GM18873 (cell line): Measurements from ENCODE around the gene STAT1.

Experiments used
- ATAC-seq: cut with Tn5 transposase; IDR thresholded peaks from one replicate; pipeline ENCODE4 v1.9.1; 2021; ENCODE audit warnings: mild to moderate bottlenecking, moderate library complexity, moderate number of reproducible peaks; ENCODE audit not compliant: unreplicated experiment, low FRiP score

The STAT1 gene

DNA sequence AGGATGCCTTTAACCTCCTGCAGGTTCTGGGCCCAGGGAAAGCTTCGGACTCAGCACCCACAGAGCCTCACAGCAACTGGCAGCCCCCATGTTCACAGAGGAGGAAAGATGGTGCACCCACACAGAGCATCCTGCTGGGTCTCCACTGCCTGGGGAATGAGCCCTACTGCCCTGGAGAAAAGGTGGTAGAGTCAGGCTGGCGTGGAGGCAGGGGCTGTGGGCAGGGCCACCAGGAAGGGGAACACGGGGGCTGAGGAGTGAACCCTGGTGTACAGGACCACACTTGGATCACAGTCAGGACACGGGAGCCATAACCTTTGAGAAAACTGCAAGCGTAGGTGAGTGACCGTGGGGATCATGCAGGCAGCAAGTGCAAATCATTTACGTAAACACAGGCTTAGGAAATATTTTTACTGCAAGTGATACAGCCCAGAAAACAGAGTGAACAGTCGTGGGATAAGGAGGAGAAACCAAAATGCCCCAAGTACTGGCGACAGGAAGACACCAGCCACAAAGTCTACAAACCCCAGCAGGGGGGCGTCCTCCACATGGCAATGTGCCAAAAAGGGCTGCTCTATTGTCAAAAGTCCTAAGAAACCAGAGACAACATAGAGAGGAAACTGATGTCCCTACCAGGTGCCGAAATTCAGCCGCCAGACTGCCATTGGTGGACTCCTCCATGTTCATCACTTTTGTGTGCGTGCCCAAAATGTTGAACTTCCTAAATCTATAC, 27.6 kb downstream of the STAT1 start:
- ATAC-seq: no peak

DNA sequence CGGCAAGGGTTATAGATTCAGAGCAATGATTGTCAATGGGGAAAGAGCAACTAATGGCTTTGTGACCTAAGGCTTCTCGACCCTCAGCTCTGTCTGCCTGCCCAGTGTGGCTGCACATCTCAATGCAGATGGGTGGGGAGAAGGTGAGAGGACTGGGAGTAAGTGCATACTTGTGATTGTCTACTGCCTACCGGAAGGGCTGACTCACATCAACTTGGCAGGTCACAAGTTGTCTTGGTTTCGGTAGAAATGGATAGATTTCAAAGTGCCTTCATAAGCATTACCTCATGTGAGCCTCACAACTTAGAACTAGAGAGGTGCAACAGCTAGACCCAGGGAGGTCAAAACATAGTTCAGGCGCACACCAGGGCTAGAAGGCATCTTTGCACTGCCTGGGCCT, 29.4 kb downstream of the STAT1 start:
- ATAC-seq: no peak

DNA sequence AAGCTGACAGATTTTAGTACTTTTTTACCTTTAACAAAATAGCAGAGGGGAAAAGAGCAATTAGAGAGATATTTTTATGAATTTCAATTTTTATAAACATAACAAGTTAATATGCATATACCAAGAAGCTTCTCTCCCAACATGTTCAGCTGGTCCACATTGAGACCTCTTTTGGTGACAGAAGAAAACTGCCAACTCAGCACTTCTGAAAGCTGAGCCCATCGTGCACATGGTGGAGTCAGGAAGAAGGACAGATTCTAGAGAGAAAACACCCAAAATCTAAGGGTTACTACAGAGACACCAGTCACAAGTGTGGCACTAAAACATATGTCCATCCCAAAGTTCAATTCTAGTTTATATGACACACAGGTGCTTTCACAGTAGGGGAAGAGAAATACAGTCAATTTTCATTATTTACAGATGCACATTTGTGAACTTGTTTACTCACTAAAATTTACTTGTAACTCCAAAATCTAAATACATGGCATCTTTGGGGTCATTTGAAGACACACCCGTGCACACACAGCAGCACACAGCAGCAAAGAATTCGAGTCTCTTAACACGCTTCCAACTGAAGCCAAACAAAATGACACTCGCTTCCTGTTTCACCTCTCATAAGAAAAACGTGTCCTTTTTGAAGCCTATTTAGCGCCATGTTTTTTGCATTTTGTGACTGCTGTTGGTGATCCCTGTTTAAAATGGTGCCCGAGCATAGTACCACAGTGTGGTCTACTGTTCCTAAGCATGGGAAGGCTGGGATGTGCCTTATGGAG, 31.5 kb downstream of the STAT1 start:
- ATAC-seq: no peak

DNA sequence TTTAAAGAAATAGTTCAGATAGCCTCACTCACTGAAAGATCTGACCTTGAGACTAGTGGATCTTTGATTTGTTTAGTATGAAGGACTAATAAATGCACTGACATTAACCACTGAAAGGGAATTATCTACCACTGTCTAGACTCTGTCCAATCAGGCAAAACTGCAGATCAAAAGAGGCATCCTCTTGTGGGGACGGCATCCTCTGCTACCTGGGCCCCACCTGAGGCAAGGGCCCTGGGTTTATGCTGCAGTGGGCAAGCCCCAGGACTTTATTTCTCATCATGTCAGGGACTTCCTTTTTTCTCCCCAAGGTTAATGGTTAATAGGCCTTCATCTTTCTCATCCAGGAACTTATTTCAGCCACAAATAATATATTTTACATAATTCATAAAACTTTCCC, 32.2 kb downstream of the STAT1 start:
- no peak for ATAC-seq

DNA sequence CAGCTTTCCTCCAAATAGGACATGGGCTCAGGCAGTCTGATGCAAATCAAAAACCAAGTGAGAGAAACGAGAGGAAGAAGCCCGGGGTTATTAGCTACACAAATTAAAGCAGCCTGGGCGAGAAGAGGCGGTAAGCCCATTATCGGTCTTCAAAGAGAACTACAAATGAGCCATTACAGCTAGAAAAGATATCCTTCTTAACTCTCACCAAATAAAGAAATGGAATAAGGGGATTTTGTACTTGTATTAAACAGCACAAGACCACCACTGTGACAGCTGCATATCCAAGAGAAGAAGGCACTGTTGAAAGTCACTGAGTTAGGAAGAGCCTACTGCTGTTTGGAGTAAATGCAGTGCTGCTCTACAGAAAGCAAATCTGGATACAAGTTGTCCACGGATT, 32.6 kb downstream of the STAT1 start:
- ATAC-seq: no peak

DNA sequence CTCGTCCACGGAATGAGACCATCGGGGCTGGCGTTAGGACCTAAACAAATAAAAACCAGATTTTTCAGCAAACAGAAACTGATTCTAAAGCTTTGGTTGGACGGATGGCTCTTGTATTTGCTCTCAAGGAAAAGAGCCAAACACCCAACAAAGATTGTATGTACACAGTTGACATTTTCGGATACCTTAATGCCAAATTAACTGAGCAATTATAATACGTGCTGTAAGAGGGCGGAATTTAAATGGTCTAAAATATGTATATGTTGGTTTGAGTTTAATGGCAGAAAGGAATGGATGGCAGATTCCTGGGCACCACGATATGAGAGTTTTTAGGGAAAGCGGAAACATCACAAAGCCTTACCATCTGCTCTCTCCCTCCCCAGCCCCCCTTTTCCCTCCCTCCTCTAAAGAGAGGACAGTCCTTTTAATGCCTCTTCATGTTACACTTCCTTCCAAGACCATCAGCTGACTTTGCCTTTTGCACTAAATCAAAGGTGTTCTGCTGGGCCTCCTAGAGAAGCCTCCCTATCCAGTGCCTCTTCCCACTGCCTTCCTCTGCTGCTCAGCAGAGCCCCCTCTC, 33.3 kb downstream of the STAT1 start:
- no peak for ATAC-seq

DNA sequence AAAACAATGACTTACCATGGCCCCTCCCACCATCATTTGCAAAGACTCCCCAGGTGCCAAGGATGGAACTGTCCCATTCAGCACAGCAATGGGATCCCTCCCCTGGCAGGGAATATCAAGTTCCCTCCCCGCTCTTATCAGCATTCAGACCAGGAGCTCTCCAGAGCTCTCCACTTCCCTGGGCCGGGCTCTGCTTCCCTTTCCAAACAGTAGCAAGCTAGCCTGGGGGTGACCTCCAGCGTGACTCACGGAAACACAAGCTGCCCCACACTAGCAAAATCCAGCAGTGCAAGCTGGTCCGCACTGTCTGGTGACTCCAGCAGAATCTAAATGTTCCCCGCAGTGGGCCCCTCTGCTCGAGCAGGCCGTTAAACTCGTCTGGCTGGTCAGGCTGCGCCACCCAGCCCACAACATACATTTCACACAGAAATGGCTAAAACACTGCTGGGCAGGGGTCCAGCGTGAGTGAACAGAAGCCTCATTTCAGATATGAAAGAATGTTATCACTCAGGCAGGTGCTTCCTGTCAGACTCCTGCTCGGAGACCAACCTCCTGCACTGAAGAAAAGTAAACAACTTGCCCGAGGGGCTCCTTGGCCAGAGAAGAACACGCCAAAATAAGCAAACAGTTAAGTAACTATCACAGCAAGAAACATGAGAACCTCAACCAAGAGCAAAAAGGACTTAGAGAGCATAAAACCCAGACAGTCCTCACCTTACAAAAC, 33.9 kb downstream of the STAT1 start:
- no peak for ATAC-seq

DNA sequence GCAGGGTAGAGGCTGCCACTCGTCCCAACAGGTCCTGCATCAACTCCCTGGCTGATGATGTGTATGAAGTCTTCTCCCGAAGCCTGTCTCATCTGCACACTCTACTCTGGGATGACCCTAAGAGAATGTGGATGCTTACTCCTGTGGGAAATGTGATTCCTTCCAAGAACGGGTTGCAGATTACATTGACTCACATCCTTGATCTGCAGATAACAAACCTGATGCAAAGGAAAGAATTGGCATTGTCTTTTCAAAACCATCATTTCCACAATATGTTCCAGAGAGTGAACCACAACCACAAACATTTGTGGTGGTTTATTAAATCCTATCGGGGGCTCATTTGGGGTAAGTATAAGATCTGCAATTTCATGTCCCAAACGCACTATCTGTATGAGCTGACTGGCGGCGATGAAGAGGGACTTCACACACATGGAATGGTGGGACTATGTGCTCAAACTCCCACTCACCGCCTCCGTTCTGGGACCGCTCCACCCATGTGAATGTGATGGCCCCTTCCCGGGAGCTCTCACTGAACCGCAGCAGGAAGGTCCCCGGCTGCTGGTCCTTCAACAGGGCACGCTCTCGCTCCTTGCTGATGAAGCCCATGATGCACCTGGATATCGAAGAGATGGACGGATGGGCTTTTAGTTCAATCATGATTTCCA, 35.5 kb downstream of the STAT1 start:
- no peak for ATAC-seq

DNA sequence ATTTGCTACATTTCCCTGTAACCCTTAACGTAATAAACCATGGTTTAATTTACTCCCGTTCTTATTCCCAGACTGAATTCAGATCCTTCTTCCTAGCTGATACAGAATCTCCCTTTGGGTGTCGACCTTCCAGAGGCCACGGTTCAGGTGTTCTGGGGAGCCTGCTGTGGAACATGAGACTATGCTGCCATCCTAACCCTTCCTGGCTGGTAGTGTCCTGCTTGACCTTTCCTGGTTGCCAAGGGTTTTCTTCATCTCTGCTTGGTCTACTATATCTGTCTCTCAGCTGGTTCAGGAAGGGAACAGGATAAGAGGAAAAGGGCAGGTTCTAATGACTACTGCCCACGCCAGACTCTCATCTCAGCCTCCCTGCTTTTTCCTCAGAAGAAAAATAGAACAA, 36.5 kb downstream of the STAT1 start:
- no peak for ATAC-seq

DNA sequence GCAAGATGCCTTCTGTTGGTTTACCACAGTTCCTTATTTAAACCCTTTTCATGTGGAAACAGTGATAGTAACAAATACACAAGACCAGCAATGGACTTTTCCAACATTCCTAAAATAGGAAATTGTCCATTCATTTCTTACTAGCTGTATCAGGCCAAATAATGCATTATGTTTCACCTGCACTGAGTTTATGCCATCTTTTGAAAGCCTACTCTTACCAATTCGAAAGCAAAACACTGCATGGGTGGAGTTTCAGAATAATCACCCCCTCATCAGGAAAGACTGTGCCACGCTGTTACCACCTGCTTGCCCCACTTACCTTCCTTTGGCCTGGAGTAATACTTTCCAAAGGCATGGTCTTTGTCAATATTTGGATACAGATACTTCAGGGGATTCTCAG, 37.5 kb downstream of the STAT1 start:
- ATAC-seq: no peak

DNA sequence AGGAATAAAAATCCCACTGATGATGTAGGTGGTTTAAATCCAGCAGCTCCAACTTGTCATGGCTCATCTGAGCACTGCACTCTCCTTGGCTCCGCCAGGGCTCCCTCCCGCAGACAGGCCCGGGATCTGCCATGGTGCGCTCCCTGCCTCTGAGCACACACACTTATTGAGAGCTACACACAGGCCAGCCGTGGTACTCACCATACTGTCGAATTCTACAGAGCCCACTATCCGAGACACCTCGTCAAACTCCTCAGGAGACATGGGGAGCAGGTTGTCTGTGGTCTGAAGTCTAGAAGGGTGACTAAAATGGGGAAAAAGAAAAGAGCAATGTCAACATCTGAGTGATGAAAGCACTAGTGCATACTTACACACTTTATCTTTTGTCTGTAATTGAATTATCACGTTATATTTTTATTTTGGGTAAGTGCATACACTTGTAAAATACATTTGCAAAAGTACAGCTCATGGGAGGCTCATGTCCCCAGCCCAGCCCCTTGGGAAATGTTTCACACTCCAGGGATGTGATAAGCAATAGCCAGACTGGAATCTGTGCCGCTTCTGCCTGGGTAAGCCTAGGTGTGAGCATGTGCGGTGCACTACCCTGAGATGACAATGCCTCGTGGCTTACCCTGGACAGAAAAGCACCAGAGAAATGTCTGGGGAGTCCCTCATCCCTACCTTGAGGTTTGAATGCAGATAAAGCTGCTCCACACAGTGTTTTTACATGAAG, 39.2 kb downstream of the STAT1 start:
- no peak for ATAC-seq

DNA sequence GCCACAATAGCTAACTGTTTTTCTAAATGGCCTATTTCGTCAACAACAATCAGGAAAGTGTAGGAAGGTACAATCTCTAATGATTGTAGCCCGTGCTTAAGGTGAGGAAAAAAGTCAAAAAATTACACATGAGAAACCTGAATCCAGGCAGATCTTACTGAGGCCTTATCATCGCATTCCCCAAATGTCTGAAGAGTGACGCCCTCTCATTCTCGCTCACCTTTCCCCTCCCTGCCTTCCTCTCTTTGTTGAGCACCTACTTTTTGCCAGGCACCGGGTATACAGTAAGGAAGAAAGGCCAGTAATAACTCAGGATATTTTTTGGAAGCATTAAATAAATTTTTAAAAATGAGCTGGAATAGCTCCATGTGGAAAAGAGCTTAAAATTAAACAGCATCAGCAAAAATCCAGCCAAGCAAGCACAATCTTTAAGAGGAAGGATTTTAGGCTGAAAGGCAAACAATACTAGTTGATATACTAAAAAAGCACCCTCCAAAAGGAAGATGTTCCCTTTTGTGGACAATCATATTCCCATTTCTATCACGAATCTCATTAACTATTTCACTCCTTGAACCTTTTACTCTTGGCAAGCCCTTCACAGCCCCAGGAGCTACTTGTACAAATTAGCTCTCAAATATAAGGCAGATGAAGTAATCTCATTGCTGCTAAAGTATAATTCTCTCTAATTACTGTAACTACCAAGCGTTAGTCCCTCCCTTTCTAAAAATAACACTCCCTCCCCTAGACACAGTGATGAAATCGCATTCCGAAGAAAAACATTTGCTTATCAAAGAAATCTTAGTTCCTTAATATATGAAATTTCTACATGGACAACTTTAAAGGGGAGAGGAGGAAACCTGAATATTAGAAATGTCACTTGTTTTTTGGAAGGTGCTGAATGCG, 40.0 kb downstream of the STAT1 start:
- ATAC-seq: no peak

DNA sequence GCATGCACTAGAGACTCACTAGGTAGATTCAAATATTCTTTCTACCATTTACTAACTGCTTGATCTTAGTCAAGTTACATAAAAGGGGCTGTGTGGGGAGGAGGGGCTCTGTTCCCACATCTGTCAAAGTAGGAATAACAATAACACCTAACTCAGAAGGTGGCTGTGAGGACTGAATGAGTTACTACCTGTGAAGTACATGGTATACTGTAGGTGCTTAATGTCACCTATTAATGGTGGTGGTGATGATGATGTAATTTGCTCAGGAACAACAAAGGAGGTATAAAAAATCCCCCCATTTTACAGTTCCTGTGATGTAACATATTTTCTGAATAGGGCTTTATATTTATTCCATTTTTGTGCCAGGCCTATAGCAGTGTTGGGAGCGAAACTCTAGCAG, 40.7 kb downstream of the STAT1 start:
- no peak for ATAC-seq

DNA sequence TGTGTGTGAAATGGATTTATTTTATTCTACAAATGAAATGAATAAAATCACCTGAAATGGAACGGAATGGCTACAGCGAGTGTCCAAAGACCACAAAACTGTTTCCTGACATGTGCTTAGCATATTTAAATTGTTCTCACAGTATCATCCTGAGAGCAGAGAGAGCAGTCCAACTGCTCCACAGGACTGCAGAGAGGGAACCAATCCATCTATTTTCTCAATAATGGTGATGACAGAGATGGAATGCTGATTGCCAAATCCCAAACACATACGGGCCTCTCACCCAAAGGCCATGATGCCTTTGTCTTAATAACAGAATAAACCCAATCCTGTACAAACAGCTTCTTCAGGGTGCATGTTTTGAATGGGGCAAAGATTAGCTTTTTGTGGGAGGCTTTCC, 41.1 kb downstream of the STAT1 start:
- no peak for ATAC-seq

DNA sequence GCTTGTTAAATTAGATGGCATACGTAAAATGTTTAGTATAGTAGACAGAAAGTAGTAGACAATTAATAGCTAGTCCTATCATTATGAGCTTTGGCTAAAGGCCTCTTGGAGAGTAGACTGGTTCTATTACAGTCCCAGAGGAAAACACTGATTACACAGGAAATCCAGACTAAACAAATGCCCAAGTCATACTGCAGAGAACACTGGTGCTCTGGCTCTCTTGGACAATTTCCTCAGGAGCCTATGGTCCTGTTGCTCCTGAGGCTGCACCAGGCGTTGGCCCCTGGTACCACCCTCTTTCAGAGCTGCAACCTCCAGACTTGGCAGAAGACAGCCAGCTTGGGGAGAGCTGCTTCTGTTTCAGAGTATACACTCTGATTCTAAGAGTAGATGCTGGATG, 41.8 kb downstream of the STAT1 start:
- ATAC-seq: no peak

DNA sequence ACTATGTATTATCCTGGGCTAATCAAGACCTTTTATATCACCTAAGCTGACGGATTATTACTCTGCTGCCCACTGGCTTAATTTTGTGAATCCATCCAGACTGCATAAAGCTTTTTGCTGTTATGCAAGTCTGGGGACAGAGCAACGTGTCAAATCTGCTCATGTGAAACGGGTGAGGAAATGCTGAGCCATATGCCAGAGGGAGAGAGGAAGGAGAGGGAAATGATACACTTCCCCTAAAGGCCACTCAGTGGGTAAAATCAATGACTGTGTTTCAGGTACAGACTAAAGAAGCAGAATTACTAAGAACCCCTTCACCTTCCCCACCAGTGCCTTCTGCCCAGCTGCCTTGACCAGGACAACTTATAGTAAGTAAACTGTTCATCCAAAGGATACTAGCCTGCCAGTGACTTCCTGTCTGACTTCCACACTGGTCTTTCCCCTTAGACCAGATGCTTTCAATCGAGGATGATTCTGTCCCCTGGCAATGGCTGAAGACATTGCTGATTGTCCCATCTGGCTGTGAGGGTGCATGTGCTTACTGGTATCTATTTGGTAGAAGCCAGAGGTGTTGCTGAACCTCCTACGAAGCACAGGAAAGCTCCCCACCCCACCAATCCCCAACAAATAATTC, 43.0 kb downstream of the STAT1 start:
- ATAC-seq: no peak

DNA sequence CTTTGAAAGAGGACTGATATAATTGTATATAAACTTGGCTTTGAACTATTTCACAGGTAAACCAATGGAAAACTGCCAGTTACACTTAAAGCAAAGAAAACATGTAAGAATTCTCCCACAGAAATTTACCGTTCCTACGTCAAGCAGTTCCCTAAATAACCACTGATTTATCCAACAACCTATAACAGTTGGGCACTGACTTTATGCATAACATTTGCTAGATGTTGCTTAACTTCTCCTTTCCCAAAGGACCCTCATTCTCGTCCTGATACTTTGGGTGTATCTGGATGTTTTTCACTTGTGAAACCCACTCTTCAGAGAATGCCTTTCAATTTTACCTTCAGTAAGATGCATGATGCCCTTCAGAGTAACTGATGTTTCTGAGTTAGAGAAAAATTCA, 43.8 kb downstream of the STAT1 start:
- no peak for ATAC-seq

DNA sequence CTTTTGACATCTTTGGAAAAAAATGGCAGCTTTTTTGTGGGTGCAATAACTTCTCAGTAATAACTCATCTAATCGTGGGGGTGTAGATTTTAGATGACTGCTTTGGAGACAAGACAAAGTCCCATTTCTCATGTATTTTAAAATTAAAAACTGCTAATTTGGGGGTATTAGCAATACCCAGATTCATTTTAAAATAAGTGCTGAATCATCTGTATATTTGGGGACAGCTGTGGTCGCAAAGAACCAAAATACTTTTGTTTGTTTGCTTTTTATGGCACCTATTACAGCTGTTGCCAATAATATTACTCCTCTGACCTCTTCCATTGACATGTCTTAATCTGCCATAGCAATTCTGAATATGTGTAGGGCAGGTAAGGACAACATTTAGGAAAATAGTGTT, 45.4 kb downstream of the STAT1 start:
- no peak for ATAC-seq
